Naive thymus-derived CD8-positive, alpha-beta T cell (primary cell): ENCODE results near the gene SGIP1. TPM values are rescaled to one million over a fixed set of nuclear protein-coding genes. Genes with fewer than 3 reads are reported as not detected.

Experiments
- ATAC-seq, 2 donors: fragments of 150-1000 bp; cut with Tn5 transposase in 1 of 2; sonication (Bioruptor Pico), chemical (Tn5 transposase) in 1 of 2; 1 replicate in 1 of 2; 2 replicates in 1 of 2; pipeline ENCODE4 v1.10.0; 2021; ENCODE audit warnings: mild to moderate bottlenecking in 2 of 2, moderate library complexity in 2 of 2
- POLR2A ChIA-PET: fragments of 350-600 bp; sonication (Branson Sonifier 250); formaldehyde crosslinking; loops from one replicate; lab custom pipeline; 2021; ENCODE audit warnings: antibody characterized with exemption; lab: Charles Lee
- DNase-seq, 10 donors: peaks; one replicate each; pipeline versions ENCODE4 v3.0.0 to v3.0.0-alpha.2; 2020 to 2022
- H3K27ac Mint-ChIP-seq, 10 donors: one replicate each; pipeline ENCODE4 v1.8.0; 2020 to 2022; ENCODE audit warnings: mild to moderate bottlenecking in 10 of 10, mixed read lengths in 10 of 10, moderate library complexity in 4 of 10, inconsistent platforms in 1 of 10
- H3K27me3 Mint-ChIP-seq, 5 donors: one replicate each; pipeline ENCODE4 v1.8.0; 2021 to 2022; ENCODE audit warnings: mixed read lengths in 5 of 5
- H3K36me3 Mint-ChIP-seq, 3 donors: one replicate each; pipeline ENCODE4 v1.8.0; 2020 to 2022; ENCODE audit warnings: mixed read lengths in 3 of 3, mild to moderate bottlenecking in 2 of 3, inconsistent platforms in 1 of 3
- H3K4me1 Mint-ChIP-seq, 4 donors: one replicate each; pipeline ENCODE4 v1.8.0; 2021 to 2022; ENCODE audit warnings: mixed read lengths in 4 of 4
- H3K4me3 Mint-ChIP-seq, 10 donors: one replicate each; pipeline ENCODE4 v1.8.0; 2020 to 2022; ENCODE audit warnings: mild to moderate bottlenecking in 10 of 10, mixed read lengths in 10 of 10, moderate library complexity in 6 of 10, inconsistent platforms in 1 of 10
- H3K9me3 Mint-ChIP-seq, 9 donors: one replicate each; pipeline ENCODE4 v1.8.0; 2020 to 2022; ENCODE audit warnings: mixed read lengths in 9 of 9, mild to moderate bottlenecking in 3 of 9, inconsistent platforms in 1 of 9, moderate library complexity in 1 of 9
- polyA plus RNA-seq, 3 donors: library from polyadenylated mRNA; unstranded; fragments of 300-500 nt; fragmentation: Illumina TruSeq; gene quantifications; one replicate each; pipeline ENCODE4 v1.2.3, GENCODE V29; 2021
- total RNA-seq, 8 experiments: library from RNA in 2 of 8; stranded (reverse) in 2 of 8; gene quantifications; one replicate each; pipeline ENCODE4 v1.2.3 and lab custom pipeline; 2021 to 2026

Gene SGIP1
- total and polyA plus RNA-seq, 5 experiments from 2014 or later: not detected

GRCh38 chr1:66684353-66684752 lies 150.4 kb downstream of the SGIP1 start:
- no peak for ATAC-seq
- Mint-ChIP-seq H3K4me1 (no peaks in the 10 kb centered on the region), H3K4me3 (no peak overlapping the region), H3K9me3 (no peaks in the 10 kb centered on the region), H3K36me3 (no peaks in the 10 kb centered on the region), H3K27me3 (peaks cover 0 to 7% (median 0%) of the 10 kb centered on the region in 5 donors), H3K27ac (no peak overlapping the region)
- POLR2A ChIA-PET: no interaction called here
- no peak for DNase-seq

- Mint-ChIP-seq H3K4me1 (no peaks in the 10 kb centered on the region), H3K9me3 (no peaks in the 10 kb centered on the region), H3K4me3 (no peak overlapping the region), H3K27ac (no peak overlapping the region), H3K36me3 (no peaks in the 10 kb centered on the region), H3K27me3 (peaks cover 0 to 7% (median 0%) of the 10 kb centered on the region in 5 donors)
- POLR2A ChIA-PET: no interaction called here
- DNase-seq (no peak), ATAC-seq (no peak)
Measured at GRCh38 chr1:66685265-66685664, 151.3 kb downstream of the SGIP1 start.

GRCh38 chr1:66685670-66686069 lies 151.7 kb downstream of the SGIP1 start:
- POLR2A ChIA-PET: no interaction called here
- DNase-seq (no peak), ATAC-seq (no peak)
- no peaks in the 10 kb centered on the region for H3K36me3 Mint-ChIP-seq
- no peak overlapping the region for H3K27ac Mint-ChIP-seq
- no peak overlapping the region for H3K4me3 Mint-ChIP-seq
- H3K9me3 Mint-ChIP-seq: no peaks in the 10 kb centered on the region
- H3K4me1 Mint-ChIP-seq: no peaks in the 10 kb centered on the region
- H3K27me3 Mint-ChIP-seq: peaks cover 0 to 7% (median 0%) of the 10 kb centered on the region in 5 donors

- no peaks in the 10 kb centered on the region for H3K9me3 Mint-ChIP-seq
- no peaks in the 10 kb centered on the region for H3K36me3 Mint-ChIP-seq
- POLR2A ChIA-PET: no interaction called here
- H3K4me1 Mint-ChIP-seq: no peaks in the 10 kb centered on the region
- DNase-seq: no peak
- no peak overlapping the region for H3K27ac Mint-ChIP-seq
- ATAC-seq: no peak
- H3K4me3 Mint-ChIP-seq: no peak overlapping the region
- peaks cover 0 to 7% (median 2%) of the 10 kb centered on the region in 5 donors for H3K27me3 Mint-ChIP-seq
Measured at GRCh38 chr1:66686406-66686805, 152.5 kb downstream of the SGIP1 start.

- no peaks in the 10 kb centered on the region for H3K9me3 Mint-ChIP-seq
- no peaks in the 10 kb centered on the region for H3K36me3 Mint-ChIP-seq
- H3K27me3 Mint-ChIP-seq: peaks cover 0 to 10% (median 2%) of the 10 kb centered on the region in 5 donors
- POLR2A ChIA-PET: no interaction called here
- no peaks in the 10 kb centered on the region for H3K4me1 Mint-ChIP-seq
- DNase-seq (no peak), ATAC-seq (no peak)
- H3K27ac Mint-ChIP-seq: no peak overlapping the region
- H3K4me3 Mint-ChIP-seq: no peak overlapping the region
Measured at GRCh38 chr1:66687358-66687757, 153.4 kb downstream of the SGIP1 start.

GRCh38 chr1:66690666-66691381 lies 156.9 kb downstream of the SGIP1 start:
- Mint-ChIP-seq H3K4me1 (peaks cover 0 to 4% (median 3%) of the 10 kb centered on the region in 4 donors), H3K4me3 (no peak overlapping the region), H3K36me3 (no peaks in the 10 kb centered on the region), H3K27ac (peak overlapping the region in 1 of 10 donors; percentile 57), H3K27me3 (peaks cover 0 to 13% (median 0%) of the 10 kb centered on the region in 5 donors), H3K9me3 (no peaks in the 10 kb centered on the region)
- ATAC-seq: no peak
- POLR2A ChIA-PET: no interaction called here
- DNase-seq: no peak

GRCh38 chr1:66692681-66693080 lies 158.7 kb downstream of the SGIP1 start:
- Mint-ChIP-seq H3K27ac (no peak overlapping the region), H3K9me3 (no peaks in the 10 kb centered on the region), H3K4me1 (peaks cover 0 to 4% (median 3%) of the 10 kb centered on the region in 4 donors), H3K27me3 (peaks cover 0 to 13% (median 0%) of the 10 kb centered on the region in 5 donors), H3K36me3 (no peaks in the 10 kb centered on the region), H3K4me3 (no peak overlapping the region)
- POLR2A ChIA-PET: no interaction called here
- ATAC-seq (no peak), DNase-seq (no peak)

- no peaks in the 10 kb centered on the region for H3K36me3 Mint-ChIP-seq
Measured at GRCh38 chr1:66693856-66694255, 159.9 kb downstream of the SGIP1 start.

GRCh38 chr1:66695116-66695515 lies 161.2 kb downstream of the SGIP1 start:
- H3K4me1 Mint-ChIP-seq: peaks cover 0 to 4% (median 3%) of the 10 kb centered on the region in 4 donors
- H3K9me3 Mint-ChIP-seq: no peaks in the 10 kb centered on the region
- no peak overlapping the region for H3K4me3 Mint-ChIP-seq
- no peak overlapping the region for H3K27ac Mint-ChIP-seq
- DNase-seq: no peak
- H3K36me3 Mint-ChIP-seq: no peaks in the 10 kb centered on the region
- no peak for ATAC-seq
- H3K27me3 Mint-ChIP-seq: peaks cover 0 to 21% (median 5%) of the 10 kb centered on the region in 5 donors
- POLR2A ChIA-PET: no interaction called here

More at GRCh38 chr1:66693856-66694255, 159.9 kb downstream of the SGIP1 start:
- H3K4me1 Mint-ChIP-seq: peaks cover 0 to 4% (median 3%) of the 10 kb centered on the region in 4 donors
- H3K9me3 Mint-ChIP-seq: no peaks in the 10 kb centered on the region
- ATAC-seq (no peak), DNase-seq (no peak)
- peaks cover 0 to 15% (median 3%) of the 10 kb centered on the region in 5 donors for H3K27me3 Mint-ChIP-seq
- H3K27ac Mint-ChIP-seq: no peak overlapping the region
- POLR2A ChIA-PET: no interaction called here
- no peak overlapping the region for H3K4me3 Mint-ChIP-seq

- ATAC-seq: no peak
Measured at GRCh38 chr1:66696771-66697170, 162.8 kb downstream of the SGIP1 start.

GRCh38 chr1:66699213-66699612 lies 165.3 kb downstream of the SGIP1 start:
- POLR2A ChIA-PET: no interaction called here
- no peak overlapping the region for H3K27ac Mint-ChIP-seq
- H3K36me3 Mint-ChIP-seq: no peaks in the 10 kb centered on the region
- DNase-seq: no peak
- no peak for ATAC-seq
- peaks cover 3 to 23% (median 8%) of the 10 kb centered on the region in 5 donors for H3K27me3 Mint-ChIP-seq
- no peak overlapping the region for H3K4me3 Mint-ChIP-seq
- peaks cover 0 to 4% (median 3%) of the 10 kb centered on the region in 4 donors for H3K4me1 Mint-ChIP-seq
- no peaks in the 10 kb centered on the region for H3K9me3 Mint-ChIP-seq

More at GRCh38 chr1:66696771-66697170, 162.8 kb downstream of the SGIP1 start:
- Mint-ChIP-seq H3K36me3 (no peaks in the 10 kb centered on the region), H3K27me3 (peaks cover 4 to 21% (median 8%) of the 10 kb centered on the region in 5 donors), H3K9me3 (no peaks in the 10 kb centered on the region), H3K4me3 (no peak overlapping the region), H3K4me1 (peaks cover 0 to 4% (median 3%) of the 10 kb centered on the region in 4 donors), H3K27ac (no peak overlapping the region)
- DNase-seq: no peak
- POLR2A ChIA-PET: no interaction called here

- H3K4me3 Mint-ChIP-seq: no peak overlapping the region
- no peaks in the 10 kb centered on the region for H3K4me1 Mint-ChIP-seq
- H3K27ac Mint-ChIP-seq: no peak overlapping the region
- DNase-seq (no peak), ATAC-seq (no peak)
- no peaks in the 10 kb centered on the region for H3K9me3 Mint-ChIP-seq
- POLR2A ChIA-PET: no interaction called here
- H3K27me3 Mint-ChIP-seq: peaks cover 4 to 22% (median 7%) of the 10 kb centered on the region in 5 donors
- no peaks in the 10 kb centered on the region for H3K36me3 Mint-ChIP-seq
Measured at GRCh38 chr1:66704177-66704875, 170.4 kb downstream of the SGIP1 start.

- Mint-ChIP-seq H3K4me1 (no peaks in the 10 kb centered on the region), H3K36me3 (no peaks in the 10 kb centered on the region), H3K27ac (no peak overlapping the region), H3K27me3 (peaks cover 4 to 22% (median 7%) of the 10 kb centered on the region in 5 donors), H3K9me3 (no peaks in the 10 kb centered on the region), H3K4me3 (no peak overlapping the region)
- no peak for DNase-seq
- no peak for ATAC-seq
- POLR2A ChIA-PET: no interaction called here
Measured at GRCh38 chr1:66705110-66705509, 171.2 kb downstream of the SGIP1 start.
